PC-3 (cell line): Measurements from ENCODE around the gene TNFRSF12A. TPM values are rescaled to one million over a fixed set of nuclear protein-coding genes. Genes with fewer than 3 reads are reported as not detected.

Source experiments
- ATAC-seq: fragments of 200-7000 bp; cut with Tn5 transposase; 2 replicates; pipeline ENCODE4 v1.9.1; 2020; ENCODE audit warnings: mild to moderate bottlenecking, moderate library complexity
- BruUV-seq: library from RNA; stranded (reverse); fragments of 400-500 nt; replicated peaks from 2 replicates; lab custom pipeline; 2021; lab: Mats Ljungman, UMichigan
- CTCF ChIA-PET: fragments of 300-600 bp; sonication (Branson Sonifier 250); formaldehyde crosslinking; loops from one replicate; lab custom pipeline; 2022; ENCODE audit warnings: antibody characterized with exemption; lab: Charles Lee
- POLR2A ChIA-PET: fragments of 300-600 bp; sonication (Branson Sonifier 250); formaldehyde crosslinking; loops from one replicate; lab custom pipeline; 2022; ENCODE audit warnings: antibody characterized with exemption; ENCODE audit not compliant: unreplicated experiment; lab: Charles Lee
- DNase-seq: peaks from one replicate; pipeline ENCODE4 v3.0.0-alpha.2; 2015
- H2AFZ ChIP-seq: fragments of 300-600 bp; sonication (generic); 2 replicates; pipeline ENCODE4 v1.6.0; 2016; ENCODE audit warnings: antibody characterized with exemption, low read length
- H3F3A ChIP-seq: fragments of 300-600 bp; sonication (generic); one replicate; pipeline ENCODE4 v1.6.0; 2017; ENCODE audit warnings: antibody characterized with exemption, low read length, control low read depth, mild to moderate bottlenecking; ENCODE audit not compliant: unreplicated experiment
- H3K27ac ChIP-seq: fragments of 300-600 bp; sonication (generic); 2 replicates; pipeline ENCODE4 v1.5.1; 2016; ENCODE audit warnings: mild to moderate bottlenecking, low read length
- H3K27me3 ChIP-seq: fragments of 300-600 bp; sonication (generic); 2 replicates; pipeline ENCODE4 v1.6.1; 2016; ENCODE audit warnings: low read length, mixed read lengths
- H3K36me3 ChIP-seq: fragments of 300-600 bp; sonication (generic); 2 replicates; pipeline ENCODE4 v1.6.1; 2016; ENCODE audit warnings: low read depth, mixed run types, low read length, mixed read lengths
- H3K4me1 ChIP-seq: fragments of 300-600 bp; sonication (generic); 2 replicates; pipeline ENCODE4 v1.5.1; 2016; ENCODE audit warnings: low read length; ENCODE audit not compliant: insufficient read depth
- H3K4me2 ChIP-seq: fragments of 300-600 bp; sonication (generic); 2 replicates; pipeline ENCODE4 v1.6.0; 2016; ENCODE audit warnings: low read length
- H3K4me3 ChIP-seq: fragments of 300-600 bp; sonication (generic); 2 replicates; pipeline ENCODE4 v1.5.1; 2016; ENCODE audit warnings: mild to moderate bottlenecking, low read length, mixed read lengths
- H3K79me2 ChIP-seq: fragments of 300-600 bp; sonication (generic); 2 replicates; pipeline ENCODE4 v1.6.1; 2017; ENCODE audit warnings: low read length, mixed read lengths
- H3K9ac ChIP-seq: fragments of 300-600 bp; sonication (generic); 2 replicates; pipeline ENCODE4 v1.6.0; 2016; ENCODE audit warnings: mild to moderate bottlenecking, low read length
- H3K9me2 ChIP-seq: fragments of 300-600 bp; sonication (generic); replicated peaks from 2 replicates; pipeline ENCODE4 v1.6.1; 2016; ENCODE audit warnings: mixed run types, low read length, mixed read lengths
- H3K9me3 ChIP-seq: fragments of 300-600 bp; sonication (generic); 2 replicates; pipeline ENCODE4 v1.6.1; 2016; ENCODE audit warnings: low read length, mixed read lengths
- H4K20me1 ChIP-seq: fragments of 300-600 bp; sonication (generic); 2 replicates; pipeline ENCODE4 v1.6.1; 2016; ENCODE audit warnings: low read length, mixed read lengths
- EZH2 ChIP-seq: fragments of 300-600 bp; sonication (generic); IDR thresholded peaks from one replicate; pipeline ENCODE4 v1.6.1; 2017; ENCODE audit warnings: antibody characterized with exemption, mild to moderate bottlenecking, low read length; ENCODE audit not compliant: unreplicated experiment
- EZH2phosphoT487 ChIP-seq: fragments of 300-600 bp; sonication (generic); IDR thresholded peaks from 2 replicates; pipeline ENCODE4 v1.6.1; 2018; ENCODE audit warnings: mild to moderate bottlenecking, antibody characterized with exemption, low read length, borderline replicate concordance
- intact Hi-C: fragments of 100-400 bp; cut with micrococcal nuclease; formaldehyde crosslinking; loops from 2 replicates; pipeline ENCODE4 v1.9.0; 2023
- total RNA-seq: library from RNA; depleted of rRNA; stranded (reverse); fragments of >200 nt; gene quantifications from 2 replicates; pipeline ENCODE4 v1.2.3, GENCODE V29; 2014
- TF ChIP-seq, protein P1 (sequence below): fragments of 300-600 bp; sonication (generic); conservative IDR thresholded peaks from 2 replicates; pipeline ENCODE4 v1.5.1; 2017; ENCODE audit warnings: antibody characterized with exemption, low read depth, mild to moderate bottlenecking, low read length

The TNFRSF12A gene
- total RNA-seq, 1 experiment from 2014 or later: 713 TPM

DNA sequence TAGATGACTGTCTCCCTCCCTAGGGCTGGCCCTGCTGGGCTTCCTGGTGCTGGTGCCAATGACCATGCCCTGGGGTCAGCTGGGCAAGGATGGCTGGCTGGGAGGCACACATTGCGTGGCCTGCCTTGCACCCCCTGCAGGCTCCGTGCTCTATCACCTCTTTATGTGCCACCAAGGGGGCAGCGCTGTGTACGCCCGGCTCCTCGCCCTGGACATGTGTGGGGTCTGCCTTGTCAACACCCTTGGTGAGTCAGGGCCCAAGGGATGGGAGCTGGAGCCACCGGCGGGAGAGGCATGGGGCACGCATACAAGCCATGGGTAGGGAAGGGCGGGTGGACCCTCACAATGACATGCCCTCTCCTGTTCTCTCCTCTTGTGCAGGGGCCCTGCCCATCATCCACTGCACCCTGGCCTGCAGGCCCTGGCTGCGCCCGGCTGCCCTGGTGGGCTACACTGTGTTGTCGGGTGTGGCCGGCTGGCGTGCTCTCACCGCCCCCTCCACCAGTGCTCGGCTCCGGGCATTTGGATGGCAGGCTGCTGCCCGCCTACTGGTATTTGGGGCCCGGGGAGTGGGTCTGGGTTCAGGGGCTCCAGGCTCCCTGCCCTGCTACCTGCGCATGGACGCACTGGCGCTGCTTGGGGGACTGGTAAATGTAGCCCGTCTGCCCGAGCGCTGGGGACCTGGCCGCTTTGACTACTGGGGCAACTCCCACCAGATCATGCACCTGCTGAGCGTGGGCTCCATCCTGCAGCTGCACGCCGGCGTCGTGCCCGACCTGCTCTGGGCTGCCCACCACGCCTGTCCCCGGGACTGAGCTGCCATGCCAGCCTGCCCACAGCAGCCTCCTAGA, 48.8 kb upstream of the TNFRSF12A start:
- Histone ChIP-seq H3K9me2 (no peaks in the 10 kb centered on the region), H4K20me1 (peaks cover 12% of the 10 kb centered on the region), H3K9ac (no peak overlapping the region), H3K9me3 (no peaks in the 10 kb centered on the region), H3K27ac (no peak overlapping the region), H2AFZ (no peak overlapping the region), H3K4me1 (peaks cover 16% of the 10 kb centered on the region; the same call in 1 of the 2 replicates), H3F3A (no peaks in the 10 kb centered on the region), H3K27me3 (no peaks in the 10 kb centered on the region), H3K4me2 (peak overlapping the region; percentile 94), H3K36me3 (peaks cover 6% of the 10 kb centered on the region; the same call in 1 of the 2 replicates), H3K4me3 (peak overlapping the region; percentile 85; the same call in 1 of the 2 replicates), H3K79me2 (peaks cover 10% of the 10 kb centered on the region; the same call in 1 of the 2 replicates)
- DNase-seq (no peak), ATAC-seq (no peak)
- intact Hi-C loops: no loop called here
- CTCF ChIA-PET: no interaction called here
- BruUV-seq: no TSS peak
- TF ChIP-seq EZH2phosphoT487: no peak
- no peak for TF ChIP-seq EZH2
- TF ChIP-seq, protein P1, sequence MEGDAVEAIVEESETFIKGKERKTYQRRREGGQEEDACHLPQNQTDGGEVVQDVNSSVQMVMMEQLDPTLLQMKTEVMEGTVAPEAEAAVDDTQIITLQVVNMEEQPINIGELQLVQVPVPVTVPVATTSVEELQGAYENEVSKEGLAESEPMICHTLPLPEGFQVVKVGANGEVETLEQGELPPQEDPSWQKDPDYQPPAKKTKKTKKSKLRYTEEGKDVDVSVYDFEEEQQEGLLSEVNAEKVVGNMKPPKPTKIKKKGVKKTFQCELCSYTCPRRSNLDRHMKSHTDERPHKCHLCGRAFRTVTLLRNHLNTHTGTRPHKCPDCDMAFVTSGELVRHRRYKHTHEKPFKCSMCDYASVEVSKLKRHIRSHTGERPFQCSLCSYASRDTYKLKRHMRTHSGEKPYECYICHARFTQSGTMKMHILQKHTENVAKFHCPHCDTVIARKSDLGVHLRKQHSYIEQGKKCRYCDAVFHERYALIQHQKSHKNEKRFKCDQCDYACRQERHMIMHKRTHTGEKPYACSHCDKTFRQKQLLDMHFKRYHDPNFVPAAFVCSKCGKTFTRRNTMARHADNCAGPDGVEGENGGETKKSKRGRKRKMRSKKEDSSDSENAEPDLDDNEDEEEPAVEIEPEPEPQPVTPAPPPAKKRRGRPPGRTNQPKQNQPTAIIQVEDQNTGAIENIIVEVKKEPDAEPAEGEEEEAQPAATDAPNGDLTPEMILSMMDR: no peak
- POLR2A ChIA-PET: no interaction called here

DNA sequence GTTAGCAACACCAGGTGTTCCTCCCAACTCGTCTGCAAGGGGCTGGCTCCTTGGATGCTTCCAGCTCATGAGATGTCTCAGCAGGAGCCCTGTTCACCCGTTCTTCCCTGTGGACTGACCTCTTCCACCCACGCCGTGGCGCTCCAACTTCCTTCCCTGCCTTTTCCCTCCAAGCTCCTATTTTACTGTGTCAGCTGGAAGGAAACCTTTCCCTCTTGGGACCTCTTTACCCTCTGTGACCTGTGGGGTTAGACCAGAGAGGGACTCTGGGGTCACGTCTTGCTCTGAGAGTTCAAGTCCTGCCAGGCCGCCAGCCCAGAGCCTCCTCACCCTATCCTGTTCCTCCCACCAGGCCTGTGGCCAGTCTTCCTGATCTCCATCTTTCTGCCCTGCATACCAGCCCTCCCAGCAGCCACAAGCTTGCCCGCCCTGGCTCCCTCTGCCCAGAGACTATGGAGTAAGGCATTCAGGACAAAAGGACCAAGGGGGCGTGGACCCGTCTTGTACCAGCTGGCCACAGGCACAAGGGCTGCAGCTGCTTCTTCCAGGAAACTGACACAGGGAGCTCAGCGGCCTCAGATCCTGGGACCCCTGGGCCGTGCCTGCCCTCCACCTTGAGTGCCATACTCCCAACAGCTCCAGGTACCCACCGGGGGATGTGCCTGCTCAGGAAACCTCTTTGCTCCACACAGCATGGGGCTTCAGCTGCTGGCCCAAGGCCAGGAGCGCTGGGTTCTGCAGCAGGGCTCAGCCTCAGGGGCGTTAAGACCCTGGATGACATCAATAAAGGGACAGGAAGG, 48.0 kb upstream of the TNFRSF12A start:
- Histone ChIP-seq H3K27me3 (no peaks in the 10 kb centered on the region), H3K4me2 (no peak overlapping the region), H3K9me2 (no peaks in the 10 kb centered on the region), H3F3A (no peaks in the 10 kb centered on the region), H3K4me3 (no peak overlapping the region), H3K9ac (no peak overlapping the region), H3K9me3 (no peaks in the 10 kb centered on the region), H3K36me3 (peaks cover 6% of the 10 kb centered on the region; the same call in 1 of the 2 replicates), H3K27ac (no peak overlapping the region), H4K20me1 (peaks cover 12% of the 10 kb centered on the region), H3K79me2 (peaks cover 17% of the 10 kb centered on the region; the same call in 1 of the 2 replicates), H2AFZ (no peak overlapping the region), H3K4me1 (peaks cover 16% of the 10 kb centered on the region; the same call in 1 of the 2 replicates)
- TF ChIP-seq EZH2: no peak
- TF ChIP-seq, protein P1: no peak
- TF ChIP-seq EZH2phosphoT487: no peak
- POLR2A ChIA-PET: no interaction called here
- CTCF ChIA-PET: no interaction called here
- no peak for DNase-seq
- no TSS peak for BruUV-seq
- no peak for ATAC-seq
- intact Hi-C loops: no loop called here
